Measurements from ENCODE around the gene KCNIP4.
"Not testable (repeated sequence)": the region's sequence is repeated elsewhere in the genome, so short reads cannot be mapped to it uniquely, and the experiment has no call there.

The KCNIP4 gene

GRCh38 chr4:21452931-21453330, 495.6 kb downstream of the KCNIP4 start:
- DNase-seq: no peak

GRCh38 chr4:21451032-21451431, 497.5 kb downstream of the KCNIP4 start:
- no peak for DNase-seq

GRCh38 chr4:21450331-21450730, 498.2 kb downstream of the KCNIP4 start:
- DNase-seq: no peak

- no peak for DNase-seq
Measured at GRCh38 chr4:21447301-21448054, 501.1 kb downstream of the KCNIP4 start.

- no peak for DNase-seq
Measured at GRCh38 chr4:21420166-21420565, 528.4 kb downstream of the KCNIP4 start.

- no peak for DNase-seq
Measured at GRCh38 chr4:21415728-21416127, 532.8 kb downstream of the KCNIP4 start.

GRCh38 chr4:21413807-21414370, 534.7 kb downstream of the KCNIP4 start:
- DNase-seq: no peak

GRCh38 chr4:21411086-21411485, 537.5 kb downstream of the KCNIP4 start:
- no peak for DNase-seq

- no peak for DNase-seq
Measured at GRCh38 chr4:21410372-21410771, 538.2 kb downstream of the KCNIP4 start.

GRCh38 chr4:21387683-21388082, 560.9 kb downstream of the KCNIP4 start:
- no peak for DNase-seq

GRCh38 chr4:21386166-21386780, 562.3 kb downstream of the KCNIP4 start:
- DNase-seq: no peak

GRCh38 chr4:21385706-21386105, 562.9 kb downstream of the KCNIP4 start:
- no peak for DNase-seq

- DNase-seq: no peak
Measured at GRCh38 chr4:21384609-21385008, 564.0 kb downstream of the KCNIP4 start.

- no peak for DNase-seq
Measured at GRCh38 chr4:21380861-21381260, 567.7 kb downstream of the KCNIP4 start.

- DNase-seq: no peak
Measured at GRCh38 chr4:21377046-21377445, 571.5 kb downstream of the KCNIP4 start.

- no peak for DNase-seq
Measured at GRCh38 chr4:21376176-21376575, 572.4 kb downstream of the KCNIP4 start.

- no peak for DNase-seq
Measured at GRCh38 chr4:21374641-21375368, 573.8 kb downstream of the KCNIP4 start.

GRCh38 chr4:21367567-21367966, 581.0 kb downstream of the KCNIP4 start:
- DNase-seq: no peak

- no peak for DNase-seq
Measured at GRCh38 chr4:21366840-21367239, 581.7 kb downstream of the KCNIP4 start.

GRCh38 chr4:21366312-21366711, 582.3 kb downstream of the KCNIP4 start:
- no peak for DNase-seq

GRCh38 chr4:21363701-21364100, 584.9 kb downstream of the KCNIP4 start:
- no peak for DNase-seq

- DNase-seq: not testable (repeated sequence)
Measured at GRCh38 chr4:21352354-21352753, 596.2 kb downstream of the KCNIP4 start.

GRCh38 chr4:21347142-21347541, 601.4 kb downstream of the KCNIP4 start:
- no peak for DNase-seq
